ENCODE results near the gene GMDS. TPM values are rescaled to one million over a fixed set of nuclear protein-coding genes. Genes with fewer than 3 reads are reported as not detected.

Gene GMDS
- total and polyA plus RNA-seq, 2 donors (not counting 1 experiment from before 2014, with no cell fraction given), result 12.7 to 34.5 TPM

GRCh38 chr6:2134554-2134953 lies 110.9 kb downstream of the GMDS start:
- no peak for TF ChIP-seq EZH2 (IDR thresholded peaks at IDR 0.05; ENCODE audit: low read length, missing control alignments)
- TF ChIP-seq, protein P1, sequence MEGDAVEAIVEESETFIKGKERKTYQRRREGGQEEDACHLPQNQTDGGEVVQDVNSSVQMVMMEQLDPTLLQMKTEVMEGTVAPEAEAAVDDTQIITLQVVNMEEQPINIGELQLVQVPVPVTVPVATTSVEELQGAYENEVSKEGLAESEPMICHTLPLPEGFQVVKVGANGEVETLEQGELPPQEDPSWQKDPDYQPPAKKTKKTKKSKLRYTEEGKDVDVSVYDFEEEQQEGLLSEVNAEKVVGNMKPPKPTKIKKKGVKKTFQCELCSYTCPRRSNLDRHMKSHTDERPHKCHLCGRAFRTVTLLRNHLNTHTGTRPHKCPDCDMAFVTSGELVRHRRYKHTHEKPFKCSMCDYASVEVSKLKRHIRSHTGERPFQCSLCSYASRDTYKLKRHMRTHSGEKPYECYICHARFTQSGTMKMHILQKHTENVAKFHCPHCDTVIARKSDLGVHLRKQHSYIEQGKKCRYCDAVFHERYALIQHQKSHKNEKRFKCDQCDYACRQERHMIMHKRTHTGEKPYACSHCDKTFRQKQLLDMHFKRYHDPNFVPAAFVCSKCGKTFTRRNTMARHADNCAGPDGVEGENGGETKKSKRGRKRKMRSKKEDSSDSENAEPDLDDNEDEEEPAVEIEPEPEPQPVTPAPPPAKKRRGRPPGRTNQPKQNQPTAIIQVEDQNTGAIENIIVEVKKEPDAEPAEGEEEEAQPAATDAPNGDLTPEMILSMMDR (conservative IDR thresholded peaks at IDR 0.05 in 1 of 2, IDR thresholded peaks at IDR 0.05 in 1 of 2; ENCODE audit: low read depth in 1 of 2, low read length in 2 of 2), result no peak
- no peak overlapping the region for H3K4me2 ChIP-seq (ENCODE audit: extremely low read depth, insufficient read depth, low read length)
- no peaks in the 10 kb centered on the region for H3K27me3 ChIP-seq (ENCODE audit: control insufficient read depth, insufficient read depth, low read length)
- no peaks in the 10 kb centered on the region for H3K9me3 ChIP-seq (ENCODE audit: control insufficient read depth, insufficient read depth, low read depth, low read length)
- H2AFZ ChIP-seq (ENCODE audit: low read length), result no peak overlapping the region
- H3K36me3 ChIP-seq (ENCODE audit: control insufficient read depth, insufficient read depth, low read length), result no peaks in the 10 kb centered on the region
- no peaks in the 10 kb centered on the region for H3K4me1 ChIP-seq (ENCODE audit: control insufficient read depth, extremely low read depth, insufficient read depth, low read length)
- H4K20me1 ChIP-seq (ENCODE audit: control insufficient read depth, extremely low read depth, insufficient read depth, low read length), result no peaks in the 10 kb centered on the region
- DNase-seq (ENCODE audit: low read depth in 2 of 2), result no peak
- H3K9ac ChIP-seq (ENCODE audit: insufficient read depth, low read length), result no peak overlapping the region
- no peaks in the 10 kb centered on the region for H3K79me2 ChIP-seq (ENCODE audit: control insufficient read depth, insufficient read depth, low read length)
- no peak overlapping the region for H3K4me3 ChIP-seq (replicated peaks in 1 of 4; ENCODE audit: control extremely low read depth in 1 of 4, insufficient read depth in 1 of 4, low read depth in 3 of 4, low read length in 4 of 4)
- no peak overlapping the region for H3K27ac ChIP-seq (ENCODE audit: insufficient read depth, low read length)

DNA sequence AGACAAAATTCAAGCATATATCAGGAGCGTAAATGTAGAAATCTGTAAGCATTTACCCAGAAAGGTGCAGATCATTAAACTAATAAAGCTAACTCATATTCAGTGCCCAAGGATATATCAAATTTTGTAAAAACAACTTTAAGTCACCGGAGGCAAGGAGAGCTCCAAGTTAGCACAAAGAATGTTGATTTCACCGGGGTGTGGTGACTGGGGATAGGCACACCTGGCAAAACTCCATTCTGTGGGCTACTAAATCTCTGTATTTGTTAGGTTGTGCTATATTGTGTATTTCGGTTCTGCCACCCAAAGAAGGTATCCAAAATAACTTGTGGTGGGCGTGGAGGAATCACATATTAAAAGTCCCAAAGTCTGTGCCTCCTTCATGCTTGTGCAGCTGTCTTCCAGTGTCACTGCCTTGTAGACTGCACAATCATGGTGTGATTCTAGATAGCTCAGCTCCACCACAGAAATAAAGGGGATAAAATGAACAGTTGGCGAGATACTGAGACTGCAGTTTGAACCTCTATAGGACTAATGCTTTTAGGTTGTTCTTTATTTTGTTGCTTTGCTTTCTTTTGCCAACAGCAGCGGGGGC lies 111.6 kb downstream of the GMDS start:
- no peak overlapping the region for H3K4me3 ChIP-seq (replicated peaks in 1 of 4; ENCODE audit: control extremely low read depth in 1 of 4, insufficient read depth in 1 of 4, low read depth in 3 of 4, low read length in 4 of 4)

GRCh38 chr6:2132916-2133315 lies 112.5 kb downstream of the GMDS start:
- H3K4me1 ChIP-seq (ENCODE audit: control insufficient read depth, extremely low read depth, insufficient read depth, low read length), result no peaks in the 10 kb centered on the region
- no peaks in the 10 kb centered on the region for H3K36me3 ChIP-seq (ENCODE audit: control insufficient read depth, insufficient read depth, low read length)
- H3K4me2 ChIP-seq (ENCODE audit: extremely low read depth, insufficient read depth, low read length), result no peak overlapping the region
- no peak overlapping the region for H3K27ac ChIP-seq (ENCODE audit: insufficient read depth, low read length)
- H2AFZ ChIP-seq (ENCODE audit: low read length), result no peak overlapping the region
- no peak for DNase-seq (ENCODE audit: low read depth in 2 of 2)
- no peaks in the 10 kb centered on the region for H4K20me1 ChIP-seq (ENCODE audit: control insufficient read depth, extremely low read depth, insufficient read depth, low read length)
- TF ChIP-seq EZH2 (IDR thresholded peaks at IDR 0.05; ENCODE audit: low read length, missing control alignments), result no peak
- TF ChIP-seq, protein P1 (conservative IDR thresholded peaks at IDR 0.05 in 1 of 2, IDR thresholded peaks at IDR 0.05 in 1 of 2; ENCODE audit: low read depth in 1 of 2, low read length in 2 of 2), result no peak
- H3K4me3 ChIP-seq (replicated peaks in 1 of 4; ENCODE audit: control extremely low read depth in 1 of 4, insufficient read depth in 1 of 4, low read depth in 3 of 4, low read length in 4 of 4), result no peak overlapping the region
- no peaks in the 10 kb centered on the region for H3K79me2 ChIP-seq (ENCODE audit: control insufficient read depth, insufficient read depth, low read length)
- no peaks in the 10 kb centered on the region for H3K9me3 ChIP-seq (ENCODE audit: control insufficient read depth, insufficient read depth, low read depth, low read length)
- no peaks in the 10 kb centered on the region for H3K27me3 ChIP-seq (ENCODE audit: control insufficient read depth, insufficient read depth, low read length)
- H3K9ac ChIP-seq (ENCODE audit: insufficient read depth, low read length), result no peak overlapping the region

More for the DNA sequence above, 111.6 kb downstream of the GMDS start:
- TF ChIP-seq, protein P1 (conservative IDR thresholded peaks at IDR 0.05 in 1 of 2, IDR thresholded peaks at IDR 0.05 in 1 of 2; ENCODE audit: low read depth in 1 of 2, low read length in 2 of 2), result no peak
- TF ChIP-seq EZH2 (IDR thresholded peaks at IDR 0.05; ENCODE audit: low read length, missing control alignments), result no peak
- Histone ChIP-seq H3K9ac (ENCODE audit: insufficient read depth, low read length) (no peak overlapping the region), H3K9me3 (ENCODE audit: control insufficient read depth, insufficient read depth, low read depth, low read length) (no peaks in the 10 kb centered on the region), H3K4me2 (ENCODE audit: extremely low read depth, insufficient read depth, low read length) (no peak overlapping the region), H4K20me1 (ENCODE audit: control insufficient read depth, extremely low read depth, insufficient read depth, low read length) (no peaks in the 10 kb centered on the region), H3K27ac (ENCODE audit: insufficient read depth, low read length) (no peak overlapping the region), H3K27me3 (ENCODE audit: control insufficient read depth, insufficient read depth, low read length) (no peaks in the 10 kb centered on the region), H3K36me3 (ENCODE audit: control insufficient read depth, insufficient read depth, low read length) (no peaks in the 10 kb centered on the region), H3K79me2 (ENCODE audit: control insufficient read depth, insufficient read depth, low read length) (no peaks in the 10 kb centered on the region), H2AFZ (ENCODE audit: low read length) (no peak overlapping the region), H3K4me1 (ENCODE audit: control insufficient read depth, extremely low read depth, insufficient read depth, low read length) (no peaks in the 10 kb centered on the region)
- DNase-seq (ENCODE audit: low read depth in 2 of 2), result no peak

Measured in fibroblast of lung (primary cell).